PC-9 (cell line): ENCODE data around the gene KLHL36. TPM values are rescaled to one million over a fixed set of nuclear protein-coding genes. Genes with fewer than 3 reads are reported as not detected.

ENCODE experiments used
- BruUV-seq: library from RNA; stranded (reverse); fragments of 400-500 nt; replicated peaks from 2 replicates; lab custom pipeline; 2021; lab: Mats Ljungman, UMichigan
- CTCF ChIA-PET: fragments of 300-600 bp; sonication (Branson Sonifier 250); formaldehyde crosslinking; loops from one replicate; lab custom pipeline; 2022; ENCODE audit warnings: antibody characterized with exemption; lab: Charles Lee
- POLR2A ChIA-PET: fragments of 300-600 bp; sonication (Branson Sonifier 250); formaldehyde crosslinking; loops from one replicate; lab custom pipeline; 2022; ENCODE audit warnings: antibody characterized with exemption; ENCODE audit not compliant: unreplicated experiment; lab: Charles Lee
- DNase-seq, 2 experiments: peaks; one replicate each; pipeline versions ENCODE4 v3.0.0 to v3.0.0-alpha.2; 2015 to 2022; ENCODE audit warnings: mixed read lengths in 1 of 2
- H2AFZ ChIP-seq: fragments of 200-600 bp; sonication (generic); 2 replicates; pipeline ENCODE4 v1.8.1; 2017; ENCODE audit warnings: antibody characterized with exemption
- H3F3A ChIP-seq: fragments of 200-600 bp; sonication (generic); 2 replicates; pipeline ENCODE4 v1.8.1; 2017; ENCODE audit warnings: antibody characterized with exemption, mild to moderate bottlenecking, low read depth; ENCODE audit not compliant: insufficient read depth
- H3K27ac ChIP-seq: fragments of 200-600 bp; sonication (generic); 2 replicates; pipeline ENCODE4 v1.6.1; 2016; ENCODE audit warnings: mixed run types
- H3K27me3 ChIP-seq: fragments of 200-600 bp; sonication (generic); 2 replicates; pipeline ENCODE4 v1.6.1; 2016; ENCODE audit warnings: low read depth, mixed run types; ENCODE audit not compliant: insufficient read depth
- H3K36me3 ChIP-seq: fragments of 200-600 bp; sonication (generic); 2 replicates; pipeline ENCODE4 v1.6.1; 2016; ENCODE audit warnings: low read depth, mixed run types
- H3K4me1 ChIP-seq: fragments of 200-600 bp; sonication (generic); replicated peaks from 2 replicates; pipeline ENCODE4 v1.6.1; 2016; ENCODE audit warnings: mixed run types; ENCODE audit not compliant: insufficient read depth
- H3K4me2 ChIP-seq: fragments of 200-600 bp; sonication (generic); 2 replicates; pipeline ENCODE4 v1.6.1; 2017; ENCODE audit warnings: mixed run types
- H3K4me3 ChIP-seq: fragments of 200-600 bp; sonication (generic); 2 replicates; pipeline ENCODE4 v1.6.1; 2016; ENCODE audit warnings: mixed run types
- H3K79me2 ChIP-seq: fragments of 200-600 bp; sonication (generic); 2 replicates; pipeline ENCODE4 v1.6.1; 2017; ENCODE audit warnings: low read depth, mixed run types
- H3K9me2 ChIP-seq: fragments of 200-600 bp; sonication (generic); 2 replicates; pipeline ENCODE4 v1.8.1; 2017; ENCODE audit warnings: mild to moderate bottlenecking; ENCODE audit not compliant: insufficient read depth
- H3K9me3 ChIP-seq: fragments of 200-600 bp; sonication (generic); 2 replicates; pipeline ENCODE4 v1.8.1; 2016; ENCODE audit warnings: low read depth; ENCODE audit not compliant: insufficient read depth
- H4K20me1 ChIP-seq: fragments of 200-600 bp; sonication (generic); 2 replicates; pipeline ENCODE4 v1.8.1; 2017; ENCODE audit not compliant: insufficient read depth
- CTCF ChIP-seq: fragments of 200-600 bp; sonication (generic); conservative IDR thresholded peaks from 2 replicates; pipeline ENCODE4 v1.6.1; 2017; ENCODE audit warnings: mixed run types, antibody characterized with exemption, mild to moderate bottlenecking, moderate library complexity
- EZH2 ChIP-seq: fragments of 200-600 bp; sonication (generic); IDR thresholded peaks from 2 replicates; pipeline ENCODE4 v1.8.0; 2017; ENCODE audit warnings: antibody characterized with exemption, low read depth
- intact Hi-C: fragments of 100-400 bp; cut with micrococcal nuclease; formaldehyde crosslinking; loops from one replicate; pipeline ENCODE4 v1.10.0; 2022; ENCODE audit not compliant: unreplicated experiment
- total RNA-seq: library from RNA; stranded (reverse); gene quantifications from 2 replicates; pipeline ENCODE4 v1.2.3, GENCODE V29; 2021

KLHL36 gene
- total RNA-seq, 1 experiment from 2014 or later = 73.8 TPM

- no peaks in the 10 kb centered on the region for H3K9me2 ChIP-seq
- intact Hi-C loops = no loop called here
Measured at GRCh38 chr16:84684592-84684965, 36.3 kb downstream of the KLHL36 start.

GRCh38 chr16:84685210-84685609, 36.9 kb downstream of the KLHL36 start:
- DNase-seq = no peak
- Histone ChIP-seq H4K20me1 (no peaks in the 10 kb centered on the region; the same call in 1 of the 2 replicates), H3K4me1 (no peaks in the 10 kb centered on the region), H3F3A (no peaks in the 10 kb centered on the region), H3K4me2 (no peak overlapping the region), H3K27ac (no peak overlapping the region), H3K9me2 (no peaks in the 10 kb centered on the region), H3K9me3 (no peaks in the 10 kb centered on the region), H3K79me2 (no peaks in the 10 kb centered on the region), H2AFZ (no peak overlapping the region), H3K4me3 (no peak overlapping the region), H3K27me3 (no peaks in the 10 kb centered on the region), H3K36me3 (no peaks in the 10 kb centered on the region)
- TF ChIP-seq EZH2 (no peak), CTCF (no peak)
- POLR2A ChIA-PET = no interaction called here
- intact Hi-C loops = no loop called here
- no TSS peak for BruUV-seq
- CTCF ChIA-PET = no interaction called here

More at GRCh38 chr16:84684592-84684965, 36.3 kb downstream of the KLHL36 start:
- no peaks in the 10 kb centered on the region for H3K9me3 ChIP-seq
- DNase-seq = no peak
- H4K20me1 ChIP-seq = no peaks in the 10 kb centered on the region; the same call in 1 of the 2 replicates
- no peaks in the 10 kb centered on the region for H3K79me2 ChIP-seq
- H3K27me3 ChIP-seq = no peaks in the 10 kb centered on the region
- ChIA-PET POLR2A (no interaction called here), CTCF (no interaction called here)
- no peaks in the 10 kb centered on the region for H3F3A ChIP-seq
- H3K4me1 ChIP-seq = no peaks in the 10 kb centered on the region
- no TSS peak for BruUV-seq
- no peaks in the 10 kb centered on the region for H3K36me3 ChIP-seq
- no peak overlapping the region for H3K4me3 ChIP-seq
- TF ChIP-seq CTCF = no peak
- no peak for TF ChIP-seq EZH2
- no peak overlapping the region for H3K27ac ChIP-seq
- H3K4me2 ChIP-seq = no peak overlapping the region
- no peak overlapping the region for H2AFZ ChIP-seq

- POLR2A ChIA-PET = no interaction called here
- Histone ChIP-seq H4K20me1 (no peaks in the 10 kb centered on the region; the same call in 1 of the 2 replicates), H3K4me1 (no peaks in the 10 kb centered on the region), H3K9me2 (no peaks in the 10 kb centered on the region), H3K9me3 (no peaks in the 10 kb centered on the region), H3K79me2 (no peaks in the 10 kb centered on the region), H3F3A (no peaks in the 10 kb centered on the region), H3K4me3 (no peak overlapping the region), H2AFZ (no peak overlapping the region), H3K27ac (no peak overlapping the region), H3K4me2 (no peak overlapping the region), H3K27me3 (no peaks in the 10 kb centered on the region), H3K36me3 (no peaks in the 10 kb centered on the region)
- no peak for TF ChIP-seq EZH2
- no peak for TF ChIP-seq CTCF
- CTCF ChIA-PET = no interaction called here
- no TSS peak for BruUV-seq
- DNase-seq = no peak
- intact Hi-C loops = no loop called here
Measured at GRCh38 chr16:84686707-84687298, 38.5 kb downstream of the KLHL36 start.
